Nephron progenitor cell (in vitro differentiated cells): Measurements from ENCODE around the gene BICRAL.
A peak's percentile ranks its signal among the peaks of the same experiment; 100 is the strongest.

ENCODE experiments used
- DNase-seq: peaks from one replicate; pipeline ENCODE4 v3.0.0; 2021
- H3K27ac Mint-ChIP-seq: 2 replicates; pipeline ENCODE4 v1.8.0; 2021; ENCODE audit warnings: mild to moderate bottlenecking, moderate library complexity, mixed read lengths
- H3K27me3 Mint-ChIP-seq: 2 replicates; pipeline ENCODE4 v1.8.0; 2021; ENCODE audit warnings: mild to moderate bottlenecking, low read depth, mixed read lengths; ENCODE audit not compliant: poor library complexity
- H3K36me3 Mint-ChIP-seq: 2 replicates; pipeline ENCODE4 v1.8.0; 2021; ENCODE audit warnings: low read depth, mixed read lengths
- H3K4me1 Mint-ChIP-seq: 2 replicates; pipeline ENCODE4 v1.8.0; 2021; ENCODE audit warnings: mixed read lengths
- H3K4me3 Mint-ChIP-seq: 2 replicates; pipeline ENCODE4 v1.8.0; 2021; ENCODE audit warnings: mild to moderate bottlenecking, moderate library complexity, mixed read lengths
- H3K9me3 Mint-ChIP-seq: 2 replicates; pipeline ENCODE4 v1.8.0; 2021; ENCODE audit warnings: mild to moderate bottlenecking, moderate library complexity, mixed read lengths
- CTCF ChIP-seq: fragments of 200-600 bp; sonication (generic); IDR thresholded peaks from 2 replicates; pipeline ENCODE4 v1.5.0; 2021; ENCODE audit warnings: antibody characterized with exemption

The BICRAL gene

DNA sequence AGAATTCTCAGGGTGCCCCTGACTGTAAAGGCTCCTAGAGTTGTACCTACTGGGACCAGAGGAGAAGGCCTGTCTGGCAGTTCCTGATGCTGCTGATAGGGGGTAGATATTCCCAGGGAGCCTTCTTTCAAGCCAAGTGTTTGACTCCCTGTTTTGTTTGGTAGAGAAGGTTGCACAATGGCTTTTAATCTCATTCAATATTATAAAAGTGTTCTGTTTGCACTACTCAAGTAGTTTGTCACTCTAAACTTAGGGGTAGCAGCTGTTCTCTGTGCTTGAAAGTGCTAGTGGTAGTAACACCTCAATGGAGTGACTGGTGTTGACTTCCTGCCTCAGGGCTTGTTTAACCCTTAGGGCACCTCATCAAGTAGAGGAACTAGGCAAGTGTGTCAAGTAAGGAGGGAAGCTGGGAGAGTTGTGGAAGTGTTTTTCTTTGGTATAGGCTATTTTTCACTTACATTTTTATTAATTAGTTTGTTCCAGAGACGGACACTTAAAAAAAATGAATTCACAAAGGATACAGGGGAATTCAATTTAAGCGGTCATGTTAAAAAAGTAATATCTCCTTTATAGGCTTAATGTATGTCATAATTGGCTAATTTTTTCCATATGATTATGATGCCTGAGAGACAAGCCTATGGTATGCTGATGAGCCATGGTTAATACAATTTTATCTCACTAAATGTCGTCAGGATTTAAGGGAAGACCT, 38.1 kb downstream of the BICRAL start:
- H3K4me3 Mint-ChIP-seq: no peak overlapping the region
- no peaks in the 10 kb centered on the region for H3K27me3 Mint-ChIP-seq
- DNase-seq: no peak

DNA sequence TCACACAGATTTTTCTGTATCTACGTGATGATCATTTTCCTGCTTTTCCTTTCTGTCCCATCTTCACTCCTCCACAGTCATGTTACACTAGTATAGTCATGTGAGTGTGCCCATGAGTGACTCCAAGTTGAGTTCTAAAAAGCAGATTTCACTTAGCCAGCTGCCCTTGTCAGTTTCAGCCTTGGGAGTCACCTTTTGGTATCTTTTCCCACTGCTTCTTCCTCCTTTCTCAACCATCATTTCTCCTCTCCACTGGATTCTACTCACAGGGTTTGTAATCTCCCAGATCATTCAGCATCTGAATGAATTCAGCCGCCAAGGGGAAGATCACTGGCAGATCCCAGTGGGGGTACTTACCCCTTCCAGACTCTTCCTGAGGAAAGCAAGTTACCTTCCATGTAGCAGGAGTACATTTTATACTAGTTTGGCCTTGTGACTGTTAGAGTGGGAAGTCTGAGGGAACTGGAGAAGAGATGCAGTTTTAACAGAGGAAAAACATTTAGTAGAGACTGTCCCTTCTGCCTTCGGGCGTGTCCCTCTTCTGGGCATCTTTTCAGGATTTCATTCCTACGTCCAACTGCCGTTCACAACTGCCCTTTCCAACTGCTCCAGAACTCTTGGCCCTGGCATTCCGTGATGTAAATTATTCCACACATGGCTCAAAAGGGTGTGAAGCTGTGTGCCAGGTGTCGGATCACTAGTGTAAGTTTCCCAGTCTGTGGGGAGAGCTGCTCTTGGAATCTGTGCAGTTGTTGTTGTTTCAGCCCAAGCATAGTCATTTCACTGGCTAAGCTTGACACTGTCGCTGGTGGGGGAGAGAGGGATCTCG, 38.9 kb downstream of the BICRAL start:
- no peak for DNase-seq
- H3K4me1 Mint-ChIP-seq: peaks cover 32% of the 10 kb centered on the region
- TF ChIP-seq CTCF: no peak
- H3K27ac Mint-ChIP-seq: peak overlapping the region; percentile 89
- H3K36me3 Mint-ChIP-seq: no peaks in the 10 kb centered on the region
- H3K4me3 Mint-ChIP-seq: no peak overlapping the region
- no peaks in the 10 kb centered on the region for H3K27me3 Mint-ChIP-seq
- no peaks in the 10 kb centered on the region for H3K9me3 Mint-ChIP-seq

More for the DNA sequence above, 38.1 kb downstream of the BICRAL start:
- no peaks in the 10 kb centered on the region for H3K36me3 Mint-ChIP-seq
- peaks cover 32% of the 10 kb centered on the region for H3K4me1 Mint-ChIP-seq
- H3K27ac Mint-ChIP-seq: no peak overlapping the region
- H3K9me3 Mint-ChIP-seq: no peaks in the 10 kb centered on the region
- TF ChIP-seq CTCF: no peak

GRCh38 chr6:42821341-42821668, 39.5 kb downstream of the BICRAL start:
- no peak for DNase-seq
- H3K4me1 Mint-ChIP-seq: peaks cover 32% of the 10 kb centered on the region
- no peaks in the 10 kb centered on the region for H3K9me3 Mint-ChIP-seq
- H3K27ac Mint-ChIP-seq: peak overlapping the region; percentile 89
- no peak overlapping the region for H3K4me3 Mint-ChIP-seq
- no peaks in the 10 kb centered on the region for H3K36me3 Mint-ChIP-seq
- no peaks in the 10 kb centered on the region for H3K27me3 Mint-ChIP-seq
- TF ChIP-seq CTCF: no peak

DNA sequence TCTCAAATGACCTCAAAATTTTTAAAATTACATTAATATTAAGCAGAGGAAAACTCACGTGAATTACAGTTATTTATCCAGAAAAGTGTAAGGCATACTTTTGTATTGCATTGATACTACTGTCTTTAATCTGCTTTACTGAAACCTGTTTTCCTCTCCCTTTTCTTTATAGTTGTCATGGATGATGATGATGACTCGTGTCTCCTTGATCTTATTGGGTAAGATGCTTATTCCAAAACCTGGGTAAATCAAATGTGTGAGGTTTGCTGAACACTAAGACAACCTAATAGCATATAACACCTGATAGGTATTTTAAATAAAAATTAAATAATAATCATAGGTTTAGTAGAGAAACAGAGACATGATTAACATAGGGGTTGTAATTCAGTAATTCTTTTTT, 40.0 kb downstream of the BICRAL start:
- Mint-ChIP-seq H3K27me3 (no peaks in the 10 kb centered on the region), H3K4me1 (peaks cover 32% of the 10 kb centered on the region), H3K27ac (no peak overlapping the region), H3K4me3 (no peak overlapping the region), H3K9me3 (no peaks in the 10 kb centered on the region), H3K36me3 (peaks cover 4% of the 10 kb centered on the region)
- no peak for DNase-seq
- no peak for TF ChIP-seq CTCF

DNA sequence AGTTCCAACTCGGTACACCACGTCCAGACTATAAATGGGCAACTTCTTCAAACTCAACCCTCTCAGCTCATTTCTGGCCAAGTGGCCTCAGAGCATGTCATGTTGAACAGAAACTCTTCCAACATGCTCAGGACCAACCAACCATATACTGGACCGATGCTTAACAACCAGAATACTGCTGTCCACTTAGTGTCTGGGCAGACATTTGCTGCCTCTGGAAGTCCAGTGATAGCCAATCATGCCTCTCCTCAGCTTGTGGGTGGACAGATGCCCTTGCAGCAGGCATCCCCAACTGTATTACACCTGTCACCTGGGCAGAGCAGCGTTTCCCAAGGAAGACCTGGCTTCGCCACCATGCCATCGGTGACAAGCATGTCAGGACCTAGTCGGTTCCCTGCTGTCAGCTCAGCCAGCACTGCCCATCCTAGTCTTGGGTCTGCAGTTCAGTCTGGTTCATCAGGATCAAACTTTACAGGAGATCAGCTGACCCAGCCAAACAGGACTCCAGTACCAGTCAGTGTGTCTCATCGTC, 47.8 kb downstream of the BICRAL start:
- TF ChIP-seq CTCF: no peak
- H3K9me3 Mint-ChIP-seq: no peaks in the 10 kb centered on the region
- peaks cover 2% of the 10 kb centered on the region for H3K27me3 Mint-ChIP-seq
- H3K27ac Mint-ChIP-seq: no peak overlapping the region
- DNase-seq: no peak
- no peak overlapping the region for H3K4me3 Mint-ChIP-seq
- H3K4me1 Mint-ChIP-seq: no peaks in the 10 kb centered on the region
- H3K36me3 Mint-ChIP-seq: peaks cover 56% of the 10 kb centered on the region
